Activated T-cell treated with anti-CD3 and anti-CD28 coated beads, Interleukin-2, amount 50 U/mL, for 1 hour (primary cell): ENCODE measurements around the gene ENDOV.
"Not testable (repeated sequence)": the region's sequence is repeated elsewhere in the genome, so short reads cannot be mapped to it uniquely, and the experiment has no call there.

Source experiments
- DNase-seq: peaks from one replicate; pipeline ENCODE4 v3.0.0-alpha.2; 2020

Gene ENDOV

GRCh38 chr17:80388601-80389000 is 26.4 kb upstream of the ENDOV start:
- DNase-seq = peak; percentile 10

- peak; percentile 15 for DNase-seq
Measured at GRCh38 chr17:80389011-80389995, 25.7 kb upstream of the ENDOV start.

GRCh38 chr17:80393241-80393890 is 21.6 kb upstream of the ENDOV start:
- DNase-seq = no peak

- no peak for DNase-seq
Measured at GRCh38 chr17:80393961-80394360, 21.0 kb upstream of the ENDOV start.

- peak; percentile 11 for DNase-seq
Measured at GRCh38 chr17:80394629-80395216, 20.2 kb upstream of the ENDOV start.

- DNase-seq = peak; percentile 12
Measured at GRCh38 chr17:80395402-80396151, 19.4 kb upstream of the ENDOV start.

- DNase-seq = no peak
Measured at GRCh38 chr17:80396157-80397033, 18.6 kb upstream of the ENDOV start.

- no peak for DNase-seq
Measured at GRCh38 chr17:80397034-80397387, 18.0 kb upstream of the ENDOV start.

GRCh38 chr17:80397686-80398085 is 17.3 kb upstream of the ENDOV start:
- no peak for DNase-seq

- DNase-seq = not testable (repeated sequence)
Measured at GRCh38 chr17:80401086-80401485, 13.9 kb upstream of the ENDOV start.

- not testable (repeated sequence) for DNase-seq
Measured at GRCh38 chr17:80402102-80402501, 12.9 kb upstream of the ENDOV start.

- DNase-seq = no peak
Measured at GRCh38 chr17:80402959-80403358, 12.0 kb upstream of the ENDOV start.

GRCh38 chr17:80406146-80406545 is 8.8 kb upstream of the ENDOV start:
- DNase-seq = no peak

- not testable (repeated sequence) for DNase-seq
Measured at GRCh38 chr17:80407917-80408316, 7.0 kb upstream of the ENDOV start.

GRCh38 chr17:80408872-80409271 is 6.1 kb upstream of the ENDOV start:
- DNase-seq = no peak

GRCh38 chr17:80409626-80410025 is 5.3 kb upstream of the ENDOV start:
- no peak for DNase-seq

- not testable (repeated sequence) for DNase-seq
Measured at GRCh38 chr17:80410441-80411087, 4.4 kb upstream of the ENDOV start.

GRCh38 chr17:80413771-80414507 is 1.0 kb upstream of the ENDOV start:
- DNase-seq = no peak

GRCh38 chr17:80414508-80414802 is 512 bp upstream of the ENDOV start:
- DNase-seq = no peak

- no peak for DNase-seq
Measured at GRCh38 chr17:80415626-80416137, 715 bp downstream of the ENDOV start.
